VCaP (cell line): ENCODE results near the gene RFC3.
"Not testable (repeated sequence)": the region's sequence is repeated elsewhere in the genome, so short reads cannot be mapped to it uniquely, and the experiment has no call there.

ENCODE experiments used
- H3K27ac ChIP-seq: fragments of 450-650 bp; 2 replicates; pipeline ENCODE4 v1.5.1; 2017
- TF ChIP-seq, protein P1 (sequence below): fragments of 450-650 bp; conservative IDR thresholded peaks from 2 replicates; pipeline ENCODE4 v1.5.1; 2017; ENCODE audit warnings: mild to moderate bottlenecking, moderate library complexity

The RFC3 gene

DNA sequence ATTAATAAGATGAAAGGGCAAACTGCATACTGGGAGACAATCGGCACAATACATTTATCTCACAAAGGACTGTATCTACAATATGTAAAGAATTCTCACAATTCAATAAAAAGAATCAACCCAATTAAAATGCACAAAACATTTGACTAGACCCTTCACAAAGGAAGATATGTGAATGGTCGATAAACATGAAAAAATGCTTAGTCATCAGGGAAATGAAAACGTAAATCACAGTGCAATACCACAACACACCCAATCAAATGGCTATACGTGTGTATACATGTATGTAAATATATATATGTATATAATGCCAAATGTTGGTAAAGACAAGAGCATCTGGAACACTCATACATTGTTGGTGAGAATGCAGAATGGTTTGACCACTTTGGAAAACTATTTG, 21.9 kb upstream of the RFC3 start:
- TF ChIP-seq, protein P1, sequence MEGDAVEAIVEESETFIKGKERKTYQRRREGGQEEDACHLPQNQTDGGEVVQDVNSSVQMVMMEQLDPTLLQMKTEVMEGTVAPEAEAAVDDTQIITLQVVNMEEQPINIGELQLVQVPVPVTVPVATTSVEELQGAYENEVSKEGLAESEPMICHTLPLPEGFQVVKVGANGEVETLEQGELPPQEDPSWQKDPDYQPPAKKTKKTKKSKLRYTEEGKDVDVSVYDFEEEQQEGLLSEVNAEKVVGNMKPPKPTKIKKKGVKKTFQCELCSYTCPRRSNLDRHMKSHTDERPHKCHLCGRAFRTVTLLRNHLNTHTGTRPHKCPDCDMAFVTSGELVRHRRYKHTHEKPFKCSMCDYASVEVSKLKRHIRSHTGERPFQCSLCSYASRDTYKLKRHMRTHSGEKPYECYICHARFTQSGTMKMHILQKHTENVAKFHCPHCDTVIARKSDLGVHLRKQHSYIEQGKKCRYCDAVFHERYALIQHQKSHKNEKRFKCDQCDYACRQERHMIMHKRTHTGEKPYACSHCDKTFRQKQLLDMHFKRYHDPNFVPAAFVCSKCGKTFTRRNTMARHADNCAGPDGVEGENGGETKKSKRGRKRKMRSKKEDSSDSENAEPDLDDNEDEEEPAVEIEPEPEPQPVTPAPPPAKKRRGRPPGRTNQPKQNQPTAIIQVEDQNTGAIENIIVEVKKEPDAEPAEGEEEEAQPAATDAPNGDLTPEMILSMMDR = no peak
- no peak overlapping the region for H3K27ac ChIP-seq

DNA sequence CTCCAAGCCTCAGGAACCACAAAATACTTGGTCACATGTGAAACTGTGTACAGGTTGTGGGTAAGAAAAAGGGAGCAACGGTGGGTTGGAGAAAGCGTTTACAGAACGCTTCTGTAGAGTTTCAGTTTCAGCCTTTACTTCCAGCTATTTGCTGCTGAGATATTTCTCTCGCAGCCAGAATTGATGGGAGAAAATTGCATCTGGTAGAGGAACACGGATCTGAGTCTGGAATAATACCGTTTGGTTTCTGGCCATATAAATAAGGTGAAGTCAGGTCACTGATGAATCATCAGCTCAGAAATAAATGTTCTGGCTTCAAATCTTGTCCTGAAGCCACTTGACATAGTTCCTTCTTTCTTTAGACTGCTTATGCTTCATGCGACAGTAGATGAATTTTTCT, 20.3 kb upstream of the RFC3 start:
- H3K27ac ChIP-seq = no peak overlapping the region
- TF ChIP-seq, protein P1 = no peak

DNA sequence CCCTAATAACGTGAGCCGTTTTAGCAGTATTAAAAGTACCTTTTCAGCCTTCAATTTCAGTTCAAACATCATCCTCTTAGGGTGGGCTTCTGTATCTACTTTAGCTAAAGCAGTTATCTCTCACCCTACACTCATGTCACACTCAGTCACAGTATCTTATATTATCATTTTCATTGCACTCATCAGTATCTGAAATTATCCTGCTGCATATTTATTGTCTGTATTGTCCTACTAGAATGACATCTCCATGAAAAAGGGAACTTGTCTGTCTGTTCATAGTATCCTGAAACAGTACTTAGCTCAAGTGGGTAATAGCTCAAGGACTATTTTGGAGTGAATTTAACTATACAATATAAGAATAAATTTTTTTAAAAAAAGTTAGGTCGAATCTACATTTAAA, 19.9 kb upstream of the RFC3 start:
- no peak overlapping the region for H3K27ac ChIP-seq
- TF ChIP-seq, protein P1 = no peak

DNA sequence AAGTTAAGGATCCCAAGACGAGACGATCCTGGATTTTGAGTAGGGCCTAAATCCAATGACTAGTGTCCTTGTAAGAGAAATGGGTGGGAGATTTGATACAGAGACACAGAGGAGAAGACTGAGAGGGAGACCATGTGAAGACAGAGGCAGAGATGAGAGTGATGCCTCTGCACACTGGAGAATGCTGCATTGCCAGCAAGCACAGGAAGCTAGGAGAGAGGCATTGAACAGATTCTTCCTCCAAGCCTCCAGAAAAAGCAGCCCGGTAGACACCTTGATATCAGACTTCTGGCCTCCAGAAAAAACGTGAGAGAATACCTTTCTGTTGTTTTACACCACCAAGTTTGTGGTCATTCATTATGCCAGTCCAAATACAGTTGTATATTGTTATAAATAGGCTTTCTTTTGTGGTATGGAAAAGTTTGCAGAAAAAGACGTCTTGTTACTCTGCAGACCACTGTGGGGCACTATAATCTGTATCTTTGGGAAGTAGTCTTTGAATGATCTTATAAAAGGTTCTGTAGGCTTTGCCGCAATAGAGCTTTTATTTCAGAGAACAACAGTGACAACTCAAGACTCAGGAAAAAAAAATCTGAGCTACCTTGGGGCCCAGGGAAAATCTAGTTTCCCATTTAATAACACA, 17.9 kb upstream of the RFC3 start:
- H3K27ac ChIP-seq = no peak overlapping the region
- TF ChIP-seq, protein P1 = peak; percentile 67

DNA sequence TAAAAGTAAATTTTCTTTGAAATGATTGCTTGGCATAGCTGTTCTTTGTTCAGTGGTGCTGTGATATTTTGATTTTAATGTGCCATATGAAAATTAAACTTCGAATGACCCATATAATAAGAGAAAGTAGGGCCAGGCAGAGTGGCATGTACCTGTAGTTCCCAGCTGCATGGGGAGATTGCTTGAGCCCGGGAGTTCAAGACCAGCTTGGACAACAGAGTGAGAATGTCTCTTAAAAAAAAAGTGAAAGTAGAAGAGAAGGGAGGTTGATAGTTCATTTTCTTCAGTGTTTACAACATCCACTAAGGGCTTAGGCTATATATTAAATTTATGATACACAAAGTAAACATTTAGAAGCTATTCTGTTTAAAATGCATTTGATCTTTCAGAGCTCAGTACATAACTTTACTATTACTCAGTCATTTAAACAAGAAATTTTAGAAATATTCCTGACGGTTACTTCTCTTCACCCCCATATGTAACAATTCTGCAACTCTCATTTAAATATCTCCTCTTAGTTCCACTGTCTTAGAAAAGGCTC, 17.2 kb upstream of the RFC3 start:
- TF ChIP-seq, protein P1 = no peak
- H3K27ac ChIP-seq = no peak overlapping the region

DNA sequence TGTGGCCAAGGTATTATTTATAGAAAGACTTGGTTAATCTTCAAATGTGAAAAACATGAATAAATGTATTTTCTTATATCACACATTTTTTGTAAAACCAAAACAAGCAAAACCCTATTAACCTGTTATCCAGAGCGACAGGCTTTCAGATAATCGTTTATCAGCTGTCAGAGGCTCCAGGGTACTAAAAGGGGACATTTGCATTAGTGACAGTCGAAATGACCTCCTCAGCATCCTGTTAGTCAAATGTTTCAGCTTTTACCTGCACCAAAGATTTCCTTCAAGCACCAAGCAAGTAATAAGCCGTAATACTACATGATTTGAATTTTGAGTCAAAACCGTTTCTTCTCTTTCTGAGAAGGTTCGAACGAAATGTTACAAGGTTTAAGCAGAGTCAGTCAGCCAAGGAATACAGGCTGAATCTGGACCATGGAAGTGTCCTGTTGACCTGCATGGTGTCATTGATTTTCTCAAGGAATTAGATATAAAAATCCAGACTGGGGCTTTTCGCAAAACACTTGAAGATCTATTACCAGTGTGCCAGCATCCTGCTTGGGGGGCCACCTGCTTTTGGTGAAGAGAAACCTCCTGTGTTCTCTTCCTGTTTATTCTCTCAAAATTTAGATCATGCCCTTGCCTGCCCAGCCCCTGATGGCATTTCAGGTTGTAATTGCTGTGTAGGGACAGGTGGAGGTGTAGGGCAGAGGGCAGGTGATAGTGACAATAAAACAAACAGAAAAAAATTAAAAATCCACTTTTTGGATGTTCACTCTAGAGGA, 11.3 kb upstream of the RFC3 start:
- H3K27ac ChIP-seq = no peak overlapping the region
- TF ChIP-seq, protein P1 = no peak

DNA sequence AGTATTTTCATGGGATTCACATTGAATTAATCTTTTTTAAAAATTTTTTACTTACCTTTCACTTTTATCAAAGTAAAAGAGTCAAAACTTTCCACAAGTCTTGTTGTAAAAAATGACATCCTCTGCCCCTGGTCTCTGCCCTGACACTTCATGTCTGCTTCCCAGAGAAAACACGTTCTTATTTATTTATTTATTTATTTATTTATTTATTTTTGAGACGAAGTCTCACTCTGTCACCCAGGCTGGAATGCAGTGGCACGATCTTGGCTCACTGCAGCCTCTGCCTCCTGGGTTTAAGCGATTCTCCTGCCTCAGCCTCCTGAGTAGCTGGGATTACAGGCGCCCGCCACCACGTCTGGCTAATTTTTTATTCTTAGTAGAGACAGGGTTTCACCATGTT, 5.1 kb upstream of the RFC3 start:
- not testable (repeated sequence) for H3K27ac ChIP-seq

DNA sequence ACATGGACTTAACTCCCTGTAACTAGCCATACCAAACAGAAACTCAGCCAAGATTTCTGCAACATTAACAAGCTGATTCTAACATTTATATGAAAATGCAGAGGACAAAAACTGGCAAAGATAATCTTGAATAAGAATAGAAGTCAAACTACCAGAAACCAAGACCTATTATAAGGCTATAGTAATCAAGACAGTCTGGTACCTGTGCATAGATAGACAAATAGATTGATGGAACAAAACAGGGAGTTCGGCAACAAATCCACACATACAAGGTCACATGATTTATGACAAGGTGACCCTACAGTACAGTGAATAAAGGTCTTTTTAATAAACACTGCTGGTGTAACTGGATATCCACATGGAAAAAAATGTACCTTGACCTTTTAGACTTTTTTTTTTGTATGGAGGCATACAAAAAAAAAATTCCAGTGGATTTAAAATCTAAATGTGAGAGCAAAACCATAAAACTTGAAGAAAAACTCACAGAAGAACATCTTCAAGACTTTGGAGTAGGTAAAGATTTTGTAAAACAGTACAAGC, 2.9 kb upstream of the RFC3 start:
- TF ChIP-seq, protein P1 = no peak
- H3K27ac ChIP-seq = no peak overlapping the region
